Measurements from ENCODE around the gene COPG1.

COPG1 gene

DNA sequence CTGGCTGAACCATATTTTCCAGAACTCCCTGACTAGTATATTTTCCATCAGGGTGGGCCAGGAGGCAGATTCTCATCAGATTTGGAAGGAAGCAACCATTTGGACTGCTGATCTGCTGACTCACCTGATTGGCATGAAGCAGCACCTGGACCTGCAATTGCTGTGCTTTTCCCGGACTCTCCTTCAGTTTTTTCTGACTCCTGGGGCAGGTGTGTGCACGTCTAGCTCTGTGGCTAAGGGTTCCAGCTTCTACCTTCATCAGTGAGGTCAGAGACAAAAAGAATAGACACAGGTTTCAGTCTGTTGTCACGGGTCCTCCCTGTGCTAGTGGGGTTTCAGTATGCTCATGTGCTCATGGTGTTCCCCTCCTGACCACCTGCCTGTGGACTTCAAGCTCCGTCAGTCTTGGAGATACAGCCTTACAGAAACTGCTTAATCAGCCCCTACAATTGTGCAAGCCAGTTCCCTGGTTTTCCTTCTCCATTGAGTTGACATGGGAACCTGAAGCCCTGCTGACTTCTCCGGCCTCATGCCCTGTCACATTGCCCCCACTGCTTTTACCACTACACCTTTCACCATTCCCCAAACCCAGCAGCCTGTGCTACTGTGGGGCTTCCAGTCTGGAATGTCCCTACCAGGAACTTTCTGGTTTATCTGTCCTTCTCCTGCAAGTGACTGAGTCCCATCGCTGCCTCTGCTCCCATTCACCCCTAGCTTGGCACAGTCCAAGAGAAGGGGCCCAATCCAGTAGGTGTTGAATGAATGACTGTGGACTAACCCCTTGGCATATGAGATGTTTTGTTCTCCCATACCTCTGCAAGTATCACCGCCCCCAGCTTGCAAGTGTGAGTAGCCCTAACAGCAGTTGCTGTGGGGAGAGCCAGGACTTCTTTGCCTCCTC is 61.0 kb downstream of the COPG1 start:
- no peaks in the 10 kb centered on the region for H3K9me3 Mint-ChIP-seq
- H3K4me3 Mint-ChIP-seq, result no peak overlapping the region
- H3K27ac Mint-ChIP-seq, result no peak overlapping the region
- peaks cover 5 to 6% of the 10 kb centered on the region in 2 donors for H3K36me3 Mint-ChIP-seq
- DNase-seq (no peak), ATAC-seq (replicated peaks) (no peak)
- no peaks in the 10 kb centered on the region for H3K27me3 Mint-ChIP-seq
- H3K4me1 Mint-ChIP-seq, result peaks cover 28 to 49% of the 10 kb centered on the region in 2 donors

- ATAC-seq (replicated peaks), result no peak
- no peak overlapping the region for H3K4me3 Mint-ChIP-seq
- H3K27ac Mint-ChIP-seq, result peak overlapping the region; percentile 63
Measured at GRCh38 chr3:129311054-129311902, 61.9 kb downstream of the COPG1 start.

DNA sequence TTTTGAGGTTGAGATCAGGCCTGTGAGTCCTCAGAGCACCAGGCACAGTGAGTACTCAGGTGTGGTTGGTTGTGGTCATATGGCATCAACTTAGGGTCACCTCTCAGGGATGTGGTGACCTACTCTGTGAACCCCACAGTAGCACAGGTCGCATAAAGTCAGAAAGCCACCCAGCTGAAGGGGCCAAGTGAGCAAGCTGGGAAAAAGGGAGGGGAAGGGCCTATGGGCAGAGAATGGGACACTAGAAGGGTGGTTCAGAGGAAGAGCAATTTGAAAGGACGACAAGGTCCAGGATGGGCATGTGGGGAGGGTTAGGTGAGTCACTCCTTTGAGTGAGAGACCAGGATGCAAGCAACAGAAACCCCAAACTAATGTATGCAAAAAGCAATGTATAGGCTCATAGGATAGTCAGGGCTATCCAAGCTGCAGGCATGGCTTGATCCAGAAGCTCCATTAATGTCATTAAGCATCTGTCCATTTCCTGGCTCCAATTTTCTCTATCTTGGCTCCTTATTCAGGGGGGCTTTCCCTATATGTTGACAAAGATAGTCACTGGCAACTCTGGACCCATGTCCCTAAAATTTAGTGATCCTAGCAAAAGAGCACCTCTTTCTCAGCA is 62.7 kb downstream of the COPG1 start:
- DNase-seq, result no peak
- Mint-ChIP-seq H3K4me1 (peaks cover 29 to 39% of the 10 kb centered on the region in 2 donors), H3K9me3 (no peaks in the 10 kb centered on the region), H3K4me3 (no peak overlapping the region), H3K27ac (no peak overlapping the region), H3K36me3 (peaks cover 5% of the 10 kb centered on the region in 2 donors), H3K27me3 (peaks cover 0 to 1% of the 10 kb centered on the region in 2 donors)
- ATAC-seq (replicated peaks), result no peak

More at GRCh38 chr3:129311054-129311902, 61.9 kb downstream of the COPG1 start:
- Mint-ChIP-seq H3K9me3 (no peaks in the 10 kb centered on the region), H3K36me3 (peaks cover 5% of the 10 kb centered on the region in 2 donors), H3K27me3 (no peaks in the 10 kb centered on the region), H3K4me1 (peaks cover 29 to 44% of the 10 kb centered on the region in 2 donors)
- no peak for DNase-seq

GRCh38 chr3:129312671-129313414 is 63.4 kb downstream of the COPG1 start:
- no peaks in the 10 kb centered on the region for H3K9me3 Mint-ChIP-seq
- DNase-seq, result no peak
- peaks cover 32 to 46% of the 10 kb centered on the region in 2 donors for H3K4me1 Mint-ChIP-seq
- peaks cover 6 to 9% of the 10 kb centered on the region in 2 donors for H3K27me3 Mint-ChIP-seq
- no peak overlapping the region for H3K27ac Mint-ChIP-seq
- no peak overlapping the region for H3K4me3 Mint-ChIP-seq
- ATAC-seq (replicated peaks), result no peak
- H3K36me3 Mint-ChIP-seq, result peaks cover 5% of the 10 kb centered on the region in 2 donors

DNA sequence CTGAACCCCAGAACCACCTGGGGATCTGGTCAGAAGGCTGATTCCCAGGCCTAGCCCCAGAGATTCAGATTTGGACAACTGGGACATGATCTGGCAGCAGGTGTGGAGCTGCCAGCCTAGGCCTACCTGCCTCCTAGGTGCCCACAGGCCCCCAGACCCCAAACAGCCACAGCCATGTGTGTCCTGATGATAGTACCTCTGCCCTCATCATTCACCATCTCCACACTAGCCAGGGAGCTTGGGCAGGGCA is 63.9 kb downstream of the COPG1 start:
- H3K27me3 Mint-ChIP-seq, result peaks cover 8 to 11% of the 10 kb centered on the region in 2 donors
- peak overlapping the region; percentile 47 to 99 for H3K4me3 Mint-ChIP-seq
- no peak for ATAC-seq (replicated peaks)
- H3K27ac Mint-ChIP-seq, result no peak overlapping the region
- peaks cover 34 to 48% of the 10 kb centered on the region in 2 donors for H3K4me1 Mint-ChIP-seq
- peaks cover 5% of the 10 kb centered on the region in 2 donors for H3K36me3 Mint-ChIP-seq
- no peak for DNase-seq
- no peaks in the 10 kb centered on the region for H3K9me3 Mint-ChIP-seq

DNA sequence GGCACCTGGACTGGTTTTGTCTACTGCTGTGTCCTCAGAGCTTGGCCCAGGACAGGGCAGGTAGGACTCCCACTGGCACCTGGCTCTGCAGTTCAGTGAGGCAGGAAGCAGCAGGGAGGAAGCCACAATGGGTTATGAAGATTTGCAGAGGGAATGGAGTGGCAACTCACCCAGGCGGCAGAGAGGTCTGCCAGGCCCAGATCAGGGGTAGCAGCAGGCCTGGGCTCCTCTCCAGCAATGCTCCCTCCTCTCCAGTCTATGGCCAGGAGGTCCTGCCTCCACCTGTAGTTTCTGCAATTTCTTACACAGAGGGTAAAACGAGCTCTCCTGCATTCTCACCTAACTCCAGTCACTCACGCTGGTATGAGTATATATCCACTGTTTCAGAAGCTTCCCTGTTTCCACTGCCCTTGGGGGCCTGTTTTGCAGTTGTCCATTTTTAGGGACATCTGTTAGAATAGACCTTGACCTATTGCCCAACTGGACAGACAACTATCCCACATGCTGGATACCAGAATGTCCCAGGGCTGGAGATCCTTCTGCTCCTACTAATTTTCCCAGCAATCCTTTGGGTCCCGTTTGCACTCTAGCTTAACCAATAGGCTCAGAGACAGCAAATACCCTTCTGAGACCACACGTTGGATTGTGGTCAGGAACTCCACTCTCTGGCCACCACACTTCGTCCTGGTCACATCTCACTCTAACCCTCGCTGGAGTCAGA is 64.4 kb downstream of the COPG1 start:
- H3K36me3 Mint-ChIP-seq, result peaks cover 1 to 2% of the 10 kb centered on the region in 2 donors
- ATAC-seq (replicated peaks) (no peak), DNase-seq (no peak)
- peaks cover 36 to 48% of the 10 kb centered on the region in 2 donors for H3K4me1 Mint-ChIP-seq
- peak overlapping the region; percentile 44 for H3K27ac Mint-ChIP-seq
- peaks cover 12 to 16% of the 10 kb centered on the region in 2 donors for H3K27me3 Mint-ChIP-seq
- no peaks in the 10 kb centered on the region for H3K9me3 Mint-ChIP-seq
- H3K4me3 Mint-ChIP-seq, result peak overlapping the region; percentile 47 to 99

- DNase-seq (peak; percentile 40), ATAC-seq (replicated peaks) (peak; percentile 35 to 48)
- peaks cover 37 to 50% of the 10 kb centered on the region in 2 donors for H3K4me1 Mint-ChIP-seq
- peaks cover 14 to 18% of the 10 kb centered on the region in 2 donors for H3K27me3 Mint-ChIP-seq
- no peaks in the 10 kb centered on the region for H3K9me3 Mint-ChIP-seq
- H3K4me3 Mint-ChIP-seq, result peak overlapping the region; percentile 91 to 99
- H3K36me3 Mint-ChIP-seq, result peaks cover 0 to 2% of the 10 kb centered on the region in 2 donors
- H3K27ac Mint-ChIP-seq, result peak overlapping the region; percentile 89
Measured at GRCh38 chr3:129314386-129315222, 65.2 kb downstream of the COPG1 start.

DNA sequence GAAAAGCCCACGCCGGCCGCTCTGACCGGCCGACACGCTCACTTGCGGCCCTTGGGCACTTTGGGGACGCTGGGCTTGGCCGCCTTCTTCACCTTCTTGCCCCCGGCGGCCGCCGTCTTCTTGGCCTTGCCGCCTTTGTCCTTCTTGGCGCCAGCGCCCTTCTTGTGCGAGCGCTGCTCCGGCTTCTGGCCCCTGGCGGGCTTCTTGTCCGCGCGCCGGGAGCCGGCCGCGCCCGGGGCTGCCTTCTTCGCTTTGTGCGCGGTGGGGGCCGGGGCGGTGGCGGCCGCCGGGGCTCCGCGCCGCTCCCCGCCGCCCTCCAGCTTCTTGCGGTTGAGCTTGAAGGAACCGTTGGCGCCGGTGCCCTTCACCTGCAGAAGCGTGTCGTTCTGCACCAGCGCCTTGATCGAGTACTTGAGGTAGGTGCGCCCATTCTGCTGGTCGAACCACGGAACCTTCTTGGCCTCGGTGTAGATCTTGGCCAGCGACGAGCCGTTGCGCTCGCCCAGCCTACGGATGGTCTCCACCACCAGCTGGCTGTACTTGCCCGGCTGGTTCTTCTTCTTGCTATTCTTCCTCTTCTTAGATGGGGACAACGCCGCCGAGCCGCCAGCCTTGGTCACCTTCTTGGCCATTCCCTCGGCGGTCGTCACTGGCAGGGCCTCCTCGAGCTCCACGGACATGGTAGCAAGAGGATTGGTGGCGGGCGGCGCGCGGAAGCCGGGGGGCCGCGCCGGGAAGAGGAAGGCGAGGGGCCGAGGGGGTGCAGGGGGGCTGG is 66.0 kb downstream of the COPG1 start:
- Mint-ChIP-seq H3K27ac (peak overlapping the region; percentile 89), H3K4me3 (peak overlapping the region; percentile 91 to 99), H3K4me1 (peaks cover 36 to 50% of the 10 kb centered on the region in 2 donors), H3K27me3 (peaks cover 18% of the 10 kb centered on the region in 2 donors), H3K36me3 (peaks cover 0 to 2% of the 10 kb centered on the region in 2 donors), H3K9me3 (no peaks in the 10 kb centered on the region)
- ATAC-seq (replicated peaks) (peak; percentile 15 to 24), DNase-seq (no peak)

GRCh38 chr3:129315998-129316247 is 66.5 kb downstream of the COPG1 start:
- peaks cover 33 to 50% of the 10 kb centered on the region in 2 donors for H3K4me1 Mint-ChIP-seq
- no peaks in the 10 kb centered on the region for H3K9me3 Mint-ChIP-seq
- DNase-seq, result no peak
- H3K4me3 Mint-ChIP-seq, result peak overlapping the region; percentile 91 to 99
- peaks cover 0 to 2% of the 10 kb centered on the region in 2 donors for H3K36me3 Mint-ChIP-seq
- H3K27ac Mint-ChIP-seq, result peak overlapping the region; percentile 84
- ATAC-seq (replicated peaks), result no peak
- H3K27me3 Mint-ChIP-seq, result peaks cover 18% of the 10 kb centered on the region in 2 donors

- Mint-ChIP-seq H3K27ac (peak overlapping the region; percentile 84), H3K9me3 (no peaks in the 10 kb centered on the region), H3K4me1 (peaks cover 33 to 50% of the 10 kb centered on the region in 2 donors), H3K27me3 (peaks cover 18% of the 10 kb centered on the region in 2 donors), H3K4me3 (peak overlapping the region; percentile 91 to 99), H3K36me3 (peaks cover 0 to 2% of the 10 kb centered on the region in 2 donors)
- peak; percentile 80 for DNase-seq
- ATAC-seq (replicated peaks), result peak; percentile 45 to 50
Measured at GRCh38 chr3:129316248-129317013, 67.0 kb downstream of the COPG1 start.

- peaks cover 29 to 45% of the 10 kb centered on the region in 2 donors for H3K4me1 Mint-ChIP-seq
Measured at GRCh38 chr3:129317014-129317771, 67.8 kb downstream of the COPG1 start.

More at GRCh38 chr3:129317014-129317771, 67.8 kb downstream of the COPG1 start:
- peaks cover 18% of the 10 kb centered on the region in 2 donors for H3K27me3 Mint-ChIP-seq
- ATAC-seq (replicated peaks) (no peak), DNase-seq (no peak)
- no peaks in the 10 kb centered on the region for H3K9me3 Mint-ChIP-seq
- H3K4me3 Mint-ChIP-seq, result peak overlapping the region; percentile 58 to 99
- peaks cover 0 to 2% of the 10 kb centered on the region in 2 donors for H3K36me3 Mint-ChIP-seq
- H3K27ac Mint-ChIP-seq, result no peak overlapping the region
